ENCODE results near the gene KLHL40. TPM values are rescaled to one million over a fixed set of nuclear protein-coding genes. Genes with fewer than 3 reads are reported as not detected.

KLHL40 gene
- total and polyA plus RNA-seq, 9 of the 15 experiments (the other 6 are each of a cell fraction or from before 2014, with no cell fraction given), result not detected

DNA sequence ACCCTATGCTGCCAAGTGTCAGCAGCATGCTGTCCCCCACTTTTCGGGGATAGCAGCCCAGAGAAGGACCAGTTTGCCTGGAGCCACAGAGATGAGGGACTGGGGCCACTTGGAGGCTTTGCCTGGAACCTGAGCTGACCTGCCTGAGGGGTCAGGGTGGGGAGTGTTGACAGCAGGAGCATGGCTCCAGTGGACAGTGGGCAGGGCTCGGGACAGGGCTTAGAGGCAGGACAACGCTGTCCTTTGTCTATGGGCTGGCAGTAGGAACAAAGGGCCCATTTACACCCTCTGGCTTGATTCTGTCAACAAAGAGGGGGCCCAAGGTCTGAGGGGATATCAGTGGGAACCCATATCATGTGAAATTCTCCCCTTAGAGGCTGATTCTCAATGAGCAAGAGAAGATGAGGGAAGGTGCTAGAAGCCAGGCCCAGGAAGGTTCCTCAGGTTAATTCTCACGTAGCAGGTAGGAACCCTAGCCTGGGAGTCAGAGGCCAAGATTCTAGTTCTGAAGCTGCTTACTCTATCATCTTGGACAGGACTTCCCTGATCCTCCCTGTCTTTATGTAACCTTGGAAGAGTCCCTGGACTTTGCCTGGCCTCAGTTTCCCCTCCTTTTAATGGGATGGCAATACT is 47.0 kb downstream of the KLHL40 start (continued):
- TF ChIP-seq E2F6 (IDR thresholded peaks at IDR 0.05; ENCODE audit: borderline replicate concordance in 1 of 2, extremely low read depth in 1 of 2, insufficient read depth in 1 of 2, insufficient read length in 1 of 2, low read depth in 1 of 2, low read length in 1 of 2, poor library complexity in 1 of 2, severe bottlenecking in 1 of 2), result no peak
- TF ChIP-seq CBX5 (IDR thresholded peaks at IDR 0.05; ENCODE audit: borderline replicate concordance, low read depth), result no peak
- no peak for TF ChIP-seq HNRNPLL (IDR thresholded peaks at IDR 0.05; ENCODE audit: low read depth, low read length, poor library complexity, severe bottlenecking)
- no peak for TF ChIP-seq GABPA (tag; conservative IDR thresholded peaks at IDR 0.05; ENCODE audit: low read depth)
- no peak for TF ChIP-seq POLR3A (IDR thresholded peaks at IDR 0.05; ENCODE audit: borderline replicate concordance, extremely low read depth, insufficient read depth, insufficient read length)
- TF ChIP-seq ZNF589 (CRISPR knock-in tag; IDR thresholded peaks at IDR 0.05; ENCODE audit: low read depth), result no peak
- TF ChIP-seq, protein P1, sequence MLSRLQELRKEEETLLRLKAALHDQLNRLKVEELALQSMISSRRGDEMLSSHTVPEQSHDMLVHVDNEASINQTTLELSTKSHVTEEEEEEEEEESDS (CRISPR knock-in tag; IDR thresholded peaks at IDR 0.05), result no peak
- no peak for TF ChIP-seq NFIC (IDR thresholded peaks at IDR 0.05)
